K562 treated with DMSO at 1 percent for 4 hours (cell line): ENCODE measurements around the gene PPP4R1. TPM values are rescaled to one million over a fixed set of nuclear protein-coding genes. Genes with fewer than 3 reads are reported as not detected.

Source experiments
- total RNA-seq: library from RNA; unstranded; fragments of 300-600 nt; gene quantifications from 2 replicates; pipeline ENCODE4 v1.2.3, GENCODE V29; 2022; ENCODE audit not compliant: insufficient read depth

The PPP4R1 gene, protein sequence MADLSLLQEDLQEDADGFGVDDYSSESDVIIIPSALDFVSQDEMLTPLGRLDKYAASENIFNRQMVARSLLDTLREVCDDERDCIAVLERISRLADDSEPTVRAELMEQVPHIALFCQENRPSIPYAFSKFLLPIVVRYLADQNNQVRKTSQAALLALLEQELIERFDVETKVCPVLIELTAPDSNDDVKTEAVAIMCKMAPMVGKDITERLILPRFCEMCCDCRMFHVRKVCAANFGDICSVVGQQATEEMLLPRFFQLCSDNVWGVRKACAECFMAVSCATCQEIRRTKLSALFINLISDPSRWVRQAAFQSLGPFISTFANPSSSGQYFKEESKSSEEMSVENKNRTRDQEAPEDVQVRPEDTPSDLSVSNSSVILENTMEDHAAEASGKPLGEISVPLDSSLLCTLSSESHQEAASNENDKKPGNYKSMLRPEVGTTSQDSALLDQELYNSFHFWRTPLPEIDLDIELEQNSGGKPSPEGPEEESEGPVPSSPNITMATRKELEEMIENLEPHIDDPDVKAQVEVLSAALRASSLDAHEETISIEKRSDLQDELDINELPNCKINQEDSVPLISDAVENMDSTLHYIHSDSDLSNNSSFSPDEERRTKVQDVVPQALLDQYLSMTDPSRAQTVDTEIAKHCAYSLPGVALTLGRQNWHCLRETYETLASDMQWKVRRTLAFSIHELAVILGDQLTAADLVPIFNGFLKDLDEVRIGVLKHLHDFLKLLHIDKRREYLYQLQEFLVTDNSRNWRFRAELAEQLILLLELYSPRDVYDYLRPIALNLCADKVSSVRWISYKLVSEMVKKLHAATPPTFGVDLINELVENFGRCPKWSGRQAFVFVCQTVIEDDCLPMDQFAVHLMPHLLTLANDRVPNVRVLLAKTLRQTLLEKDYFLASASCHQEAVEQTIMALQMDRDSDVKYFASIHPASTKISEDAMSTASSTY
- total RNA-seq = 17.4 and 23.0 TPM in 2 replicates

DNA sequence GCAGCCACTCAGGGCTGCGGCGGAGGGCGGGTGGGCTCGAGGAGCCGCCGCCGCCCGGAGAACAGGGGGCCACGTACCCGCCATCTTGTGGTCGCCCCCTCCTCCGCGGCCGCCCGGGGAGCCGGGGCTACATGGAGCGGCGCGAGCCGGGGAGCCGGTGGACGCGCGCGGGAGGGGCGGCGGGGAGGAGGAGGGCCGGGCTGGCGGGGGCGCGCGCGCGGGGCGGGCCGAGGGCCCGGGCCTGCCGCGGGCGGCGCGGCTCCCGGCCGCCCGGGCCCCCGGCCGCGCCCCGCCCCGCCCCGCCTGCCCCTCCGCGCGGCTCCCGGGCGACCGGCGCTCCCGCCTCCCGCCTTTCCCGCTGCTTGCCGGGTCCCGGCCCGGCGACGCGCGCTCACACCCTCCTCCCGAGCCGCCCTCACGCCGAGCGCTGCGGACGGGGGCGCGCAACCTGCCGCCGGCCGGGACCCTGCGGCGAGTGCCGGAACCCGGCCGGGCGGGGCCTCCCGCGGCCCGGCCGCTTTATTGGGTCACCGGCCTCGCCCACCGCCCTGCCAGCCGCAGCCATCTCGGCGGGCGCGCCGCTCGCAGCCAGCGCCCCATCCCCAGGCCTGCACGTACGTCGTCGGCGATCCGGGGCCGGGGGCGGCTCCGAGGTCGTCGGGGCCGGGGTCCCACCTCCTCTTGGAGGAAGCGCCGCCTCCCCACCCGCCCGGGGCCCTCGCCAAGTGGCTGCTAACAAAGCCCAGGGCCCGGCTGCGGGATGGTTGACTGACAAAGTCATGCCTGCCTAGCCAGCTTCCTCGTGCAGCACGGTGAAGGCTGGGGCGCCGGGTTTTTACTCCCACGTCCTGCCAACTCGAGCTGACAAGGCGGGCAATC is at the start of gene PPP4R1:
TSS of gene PPP4R1 (minus strand) at position 159 of the 879 bp plus-strand sequence. CDS start at position 84, 75 bp downstream.

Other genes starting within 250 kb of the PPP4R1 start
- 41.8 and 45.1 TPM in 2 replicates for gene RALBP1, start 139.0 kb downstream of the PPP4R1 start, total RNA-seq
- gene RAB31, start 93.7 kb upstream of the PPP4R1 start, total RNA-seq = 18.2 and 19.1 TPM in 2 replicates